Activated CD8-positive, alpha-beta T cell treated with anti-CD3 and anti-CD28 coated beads for 36 hours (primary cell): ENCODE data around the gene TMEM235. TPM values are rescaled to one million over a fixed set of nuclear protein-coding genes. Genes with fewer than 3 reads are reported as not detected.
A peak's percentile ranks its signal among the peaks of the same experiment; 100 is the strongest.
"Not testable (repeated sequence)": the region's sequence is repeated elsewhere in the genome, so short reads cannot be mapped to it uniquely, and the experiment has no call there.

Experiments
- ATAC-seq: fragments of 200-7000 bp; cut with Tn5 transposase; one replicate; pipeline ENCODE4 v1.10.0; 2021; ENCODE audit warnings: mild to moderate bottlenecking, moderate library complexity
- CTCF ChIA-PET: fragments of 350-600 bp; sonication (Branson Sonifier 250); formaldehyde crosslinking; loops from one replicate; lab custom pipeline; 2021; ENCODE audit warnings: antibody characterized with exemption; lab: Charles Lee
- POLR2A ChIA-PET: fragments of 350-600 bp; sonication (Branson Sonifier 250); formaldehyde crosslinking; loops from one replicate; lab custom pipeline; 2021; ENCODE audit warnings: antibody characterized with exemption; lab: Charles Lee
- DNase-seq: peaks from one replicate; pipeline ENCODE4 v3.0.0-alpha.2; 2020
- H3K27ac Mint-ChIP-seq: one replicate; pipeline ENCODE4 v1.8.0; 2021; ENCODE audit warnings: mild to moderate bottlenecking, mixed read lengths
- H3K27me3 Mint-ChIP-seq: one replicate; pipeline ENCODE4 v1.8.0; 2021; ENCODE audit warnings: mixed read lengths
- H3K36me3 Mint-ChIP-seq: one replicate; pipeline ENCODE4 v1.8.0; 2021; ENCODE audit warnings: low read depth, mixed read lengths
- H3K4me1 Mint-ChIP-seq: one replicate; pipeline ENCODE4 v1.8.0; 2021; ENCODE audit warnings: low read depth, mixed read lengths
- H3K4me3 Mint-ChIP-seq: one replicate; pipeline ENCODE4 v1.8.0; 2021; ENCODE audit warnings: mild to moderate bottlenecking, moderate library complexity, mixed read lengths
- H3K9me3 Mint-ChIP-seq: one replicate; pipeline ENCODE4 v1.8.0; 2021; ENCODE audit warnings: mixed read lengths
- intact Hi-C: fragments of 100-400 bp; cut with micrococcal nuclease; formaldehyde crosslinking; loops from one replicate; pipeline ENCODE4 v1.10.0; 2022
- total RNA-seq, 2 experiments: library from RNA; stranded (reverse); gene quantifications; one replicate each; pipeline ENCODE4 v1.2.3, GENCODE V29; 2021
- TF ChIP-seq, protein P1 (sequence below): fragments of 200-600 bp; IDR thresholded peaks from one replicate; pipeline ENCODE4 v1.8.0; 2022; ENCODE audit warnings: antibody characterized with exemption, mild to moderate bottlenecking

TMEM235 gene
- total RNA-seq, 2 experiments from 2014 or later: not detected

DNA sequence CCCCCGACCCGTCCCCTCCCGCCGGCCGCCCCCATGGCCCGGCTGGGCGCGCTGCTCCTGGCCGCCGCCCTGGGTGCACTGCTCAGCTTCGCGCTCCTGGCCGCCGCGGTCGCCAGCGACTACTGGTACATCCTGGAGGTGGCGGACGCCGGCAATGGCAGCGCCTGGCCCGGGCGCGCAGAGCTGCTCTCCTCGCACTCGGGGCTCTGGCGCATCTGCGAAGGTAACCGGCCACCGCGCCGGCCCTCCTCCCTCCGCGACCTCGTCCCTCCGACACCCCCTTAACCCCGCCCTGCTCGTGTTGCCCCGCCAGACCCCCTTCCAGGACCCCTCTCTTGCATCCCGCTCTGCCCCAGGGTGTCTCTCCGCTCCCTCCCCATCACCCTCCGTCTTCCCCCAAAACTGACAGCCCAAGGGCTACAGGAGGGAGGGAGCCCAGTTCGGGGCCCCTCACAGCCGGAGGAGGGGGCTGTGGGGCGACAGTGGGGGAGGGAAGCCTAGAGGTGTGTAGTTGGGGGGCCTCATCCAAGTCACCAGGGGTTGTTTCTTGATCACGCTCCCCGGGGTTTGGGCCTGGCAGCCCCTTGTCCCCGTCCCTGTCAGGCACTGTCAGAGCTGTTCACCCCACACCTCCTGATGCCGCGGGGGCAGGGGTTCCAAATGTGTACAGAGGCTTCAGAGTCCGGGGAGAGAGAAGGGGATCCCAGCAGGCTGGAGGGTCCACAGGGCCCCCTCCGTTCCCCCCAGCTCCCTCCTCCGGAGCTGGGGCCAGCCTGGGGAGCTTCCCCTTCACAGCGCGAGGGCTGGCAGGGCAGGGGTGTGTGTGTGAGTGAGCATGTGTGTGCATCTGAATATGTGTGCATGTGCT, 794 bp downstream of the TMEM235 start:
- H3K4me3 Mint-ChIP-seq: no peak overlapping the region
- TF ChIP-seq, protein P1, sequence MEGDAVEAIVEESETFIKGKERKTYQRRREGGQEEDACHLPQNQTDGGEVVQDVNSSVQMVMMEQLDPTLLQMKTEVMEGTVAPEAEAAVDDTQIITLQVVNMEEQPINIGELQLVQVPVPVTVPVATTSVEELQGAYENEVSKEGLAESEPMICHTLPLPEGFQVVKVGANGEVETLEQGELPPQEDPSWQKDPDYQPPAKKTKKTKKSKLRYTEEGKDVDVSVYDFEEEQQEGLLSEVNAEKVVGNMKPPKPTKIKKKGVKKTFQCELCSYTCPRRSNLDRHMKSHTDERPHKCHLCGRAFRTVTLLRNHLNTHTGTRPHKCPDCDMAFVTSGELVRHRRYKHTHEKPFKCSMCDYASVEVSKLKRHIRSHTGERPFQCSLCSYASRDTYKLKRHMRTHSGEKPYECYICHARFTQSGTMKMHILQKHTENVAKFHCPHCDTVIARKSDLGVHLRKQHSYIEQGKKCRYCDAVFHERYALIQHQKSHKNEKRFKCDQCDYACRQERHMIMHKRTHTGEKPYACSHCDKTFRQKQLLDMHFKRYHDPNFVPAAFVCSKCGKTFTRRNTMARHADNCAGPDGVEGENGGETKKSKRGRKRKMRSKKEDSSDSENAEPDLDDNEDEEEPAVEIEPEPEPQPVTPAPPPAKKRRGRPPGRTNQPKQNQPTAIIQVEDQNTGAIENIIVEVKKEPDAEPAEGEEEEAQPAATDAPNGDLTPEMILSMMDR: no peak
- no peaks in the 10 kb centered on the region for H3K36me3 Mint-ChIP-seq
- H3K9me3 Mint-ChIP-seq: no peaks in the 10 kb centered on the region
- CTCF ChIA-PET: interaction anchor here (1.0 kb wide), 1 partner anchor 17 kb away, joined by 3 read pairs; no protein-coding TSS in a partner anchor
- peaks cover 15% of the 10 kb centered on the region for H3K4me1 Mint-ChIP-seq
- peak; percentile 56 for DNase-seq
- ATAC-seq: peak; percentile 77
- intact Hi-C loops: no loop called here
- POLR2A ChIA-PET: interaction anchor here (1.4 kb wide), 1 partner anchor 18 kb away, joined by 3 read pairs; no protein-coding TSS in a partner anchor
- H3K27ac Mint-ChIP-seq: no peak overlapping the region
- peaks cover 28% of the 10 kb centered on the region for H3K27me3 Mint-ChIP-seq

DNA sequence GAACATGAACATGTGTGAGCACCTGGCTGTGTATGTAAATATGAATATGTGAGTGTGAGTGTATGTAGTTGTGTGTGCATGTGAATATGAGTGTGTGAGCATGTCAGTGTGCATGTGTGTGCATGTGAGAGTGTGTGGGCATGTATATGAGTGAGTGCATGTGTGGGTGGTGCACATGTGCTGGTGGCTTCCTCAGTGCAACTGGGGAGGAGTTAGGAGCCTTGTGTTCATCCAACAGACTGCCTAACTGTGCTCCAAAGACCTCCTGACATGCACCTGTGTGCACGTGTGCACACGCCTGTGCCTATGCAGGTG, 1.4 kb downstream of the TMEM235 start:
- Mint-ChIP-seq H3K9me3 (no peaks in the 10 kb centered on the region), H3K36me3 (no peaks in the 10 kb centered on the region), H3K4me3 (no peak overlapping the region), H3K4me1 (peaks cover 12% of the 10 kb centered on the region), H3K27ac (no peak overlapping the region), H3K27me3 (peaks cover 24% of the 10 kb centered on the region)
- POLR2A ChIA-PET: no interaction called here
- ATAC-seq (peak; percentile 47), DNase-seq (no peak)
- CTCF ChIA-PET: no interaction called here
- TF ChIP-seq, protein P1: no peak
- intact Hi-C loops: no loop called here

DNA sequence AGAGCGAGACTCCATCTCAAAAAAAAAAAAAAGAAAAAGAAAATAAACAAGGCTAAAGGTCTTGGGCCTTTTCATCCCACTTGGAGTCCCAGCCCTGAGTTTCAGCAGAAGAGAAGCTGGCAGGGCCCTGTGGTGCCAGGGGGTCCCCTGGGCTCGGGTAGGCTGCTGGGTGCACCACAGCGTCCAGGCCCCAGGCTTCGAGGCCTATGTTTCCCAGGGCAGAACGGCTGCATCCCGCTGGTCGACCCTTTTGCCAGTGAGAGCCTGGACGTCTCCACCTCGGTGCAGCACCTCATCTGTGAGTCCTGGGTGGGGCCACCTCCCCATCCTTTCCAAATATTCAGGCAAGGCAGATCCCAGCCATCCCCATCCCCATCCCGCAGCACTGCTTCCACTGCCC, 2.2 kb downstream of the TMEM235 start:
- Mint-ChIP-seq H3K4me1 (peaks cover 12% of the 10 kb centered on the region), H3K9me3 (no peaks in the 10 kb centered on the region), H3K27ac (no peak overlapping the region), H3K27me3 (peaks cover 22% of the 10 kb centered on the region), H3K36me3 (no peaks in the 10 kb centered on the region), H3K4me3 (no peak overlapping the region)
- CTCF ChIA-PET: no interaction called here
- intact Hi-C loops: no loop called here
- no peak for ATAC-seq
- POLR2A ChIA-PET: no interaction called here
- no peak for DNase-seq
- TF ChIP-seq, protein P1: no peak

DNA sequence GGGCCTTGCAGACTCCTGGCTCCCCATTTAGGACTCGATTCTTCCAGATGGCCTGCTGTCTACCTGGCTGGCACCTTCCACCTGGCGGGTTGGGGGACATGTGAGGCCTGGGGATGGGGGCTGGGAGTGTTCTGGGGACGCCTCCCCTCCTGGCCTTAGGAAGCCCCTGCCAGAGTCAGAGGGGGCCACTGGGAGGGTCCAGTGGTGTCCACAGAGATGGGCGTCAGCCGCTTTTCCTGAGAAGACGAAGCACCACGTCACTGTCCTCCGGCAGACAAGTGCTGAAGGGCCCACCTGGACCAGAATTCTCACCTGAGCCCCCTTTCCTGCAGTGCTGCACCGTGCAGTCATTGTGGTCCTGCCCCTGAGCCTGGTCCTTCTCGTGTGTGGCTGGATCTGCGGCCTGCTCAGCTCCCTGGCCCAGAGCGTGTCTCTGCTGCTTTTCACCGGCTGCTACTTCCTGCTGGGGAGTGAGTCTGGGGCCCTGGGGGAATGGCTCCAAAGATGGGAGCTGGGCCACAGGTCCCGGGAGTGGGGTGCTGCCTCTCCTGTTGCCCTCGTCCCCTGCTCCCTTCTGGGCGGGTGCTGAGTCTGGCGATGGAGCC, 2.9 kb downstream of the TMEM235 start:
- DNase-seq: no peak
- ChIA-PET POLR2A (no interaction called here), CTCF (interaction anchor here (1.5 kb wide), 1 partner anchor 17 kb away, joined by 5 read pairs; no protein-coding TSS in a partner anchor)
- ATAC-seq: no peak
- Mint-ChIP-seq H3K36me3 (no peaks in the 10 kb centered on the region), H3K4me3 (no peak overlapping the region), H3K27ac (no peak overlapping the region), H3K27me3 (peaks cover 22% of the 10 kb centered on the region), H3K9me3 (no peaks in the 10 kb centered on the region), H3K4me1 (peaks cover 12% of the 10 kb centered on the region)
- TF ChIP-seq, protein P1: no peak
- intact Hi-C loops: no loop called here

DNA sequence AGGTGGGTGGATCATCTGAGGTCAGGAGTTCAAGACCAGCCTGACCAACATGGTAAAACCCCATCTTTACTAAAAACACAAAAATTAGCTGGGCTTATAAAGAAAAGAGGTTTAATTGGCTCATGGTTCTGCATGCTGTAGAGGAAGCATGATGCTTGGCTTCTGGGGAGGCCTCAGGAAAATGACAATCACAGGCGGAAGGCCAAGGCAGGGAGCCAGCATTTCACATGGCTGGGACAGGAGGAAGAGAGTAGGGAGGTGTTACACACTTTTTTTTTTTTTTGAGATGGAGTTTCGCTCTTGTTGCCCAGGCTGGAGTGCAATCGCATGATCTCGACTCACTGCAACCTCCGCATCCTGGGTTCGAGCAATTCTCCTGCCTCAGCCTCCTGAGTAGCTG, 3.6 kb downstream of the TMEM235 start:
- intact Hi-C loops, H3K36me3 Mint-ChIP-seq, DNase-seq, POLR2A ChIA-PET, H3K4me3 Mint-ChIP-seq, H3K27ac Mint-ChIP-seq, H3K9me3 Mint-ChIP-seq, ATAC-seq: not testable (repeated sequence)
- CTCF ChIA-PET: interaction anchor here (1.5 kb wide), 1 partner anchor 16 kb away, joined by 5 read pairs; no protein-coding TSS in a partner anchor
- H3K4me1 Mint-ChIP-seq: peaks cover 12% of the 10 kb centered on the region
- H3K27me3 Mint-ChIP-seq: peaks cover 22% of the 10 kb centered on the region
